Epidermal melanocyte (primary cell): ENCODE data around the gene GJC3.
"Not testable (repeated sequence)": the region's sequence is repeated elsewhere in the genome, so short reads cannot be mapped to it uniquely, and the experiment has no call there.

Source experiments
- DNase-seq: peaks from one replicate; pipeline ENCODE4 v3.0.0; 2011; ENCODE audit warnings: low spot score; ENCODE audit not compliant: insufficient read length

Gene GJC3

DNA sequence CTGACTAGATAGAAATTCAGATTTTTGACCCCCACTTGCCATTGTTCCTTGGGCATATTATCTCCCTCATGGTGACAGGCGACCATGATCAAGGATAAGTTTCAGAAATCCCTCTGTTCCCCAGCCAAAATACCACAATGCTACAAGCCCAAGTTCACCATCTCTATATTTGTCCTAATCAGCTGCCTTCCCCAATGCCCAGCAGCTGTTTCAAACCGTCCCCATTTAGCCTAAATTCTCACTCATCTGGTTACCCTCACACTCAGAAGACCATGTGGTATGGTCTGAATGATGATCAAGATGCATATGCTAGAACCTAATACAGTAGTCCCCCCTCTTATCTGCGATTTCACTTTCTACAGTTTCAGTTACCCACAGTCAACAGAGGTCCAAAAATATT is 956 bp upstream of the GJC3 start:
- no peak for DNase-seq

- DNase-seq = no peak
These were observed 272 bp upstream of the GJC3 start for GRCh38 chr7:99929730-99930053.

- no peak for DNase-seq
These were observed 1.2 kb downstream of the GJC3 start for GRCh38 chr7:99928188-99928587.

- no peak for DNase-seq
These were observed 1.9 kb downstream of the GJC3 start for GRCh38 chr7:99927536-99927935.

GRCh38 chr7:99926321-99926720 is 3.1 kb downstream of the GJC3 start:
- no peak for DNase-seq

- DNase-seq = no peak
These were observed 6.2 kb downstream of the GJC3 start for GRCh38 chr7:99923200-99923599.

- DNase-seq = no peak
These were observed 9.3 kb downstream of the GJC3 start for GRCh38 chr7:99920149-99920548.

- DNase-seq = no peak
These were observed 9.7 kb downstream of the GJC3 start for GRCh38 chr7:99919814-99920112.

DNA sequence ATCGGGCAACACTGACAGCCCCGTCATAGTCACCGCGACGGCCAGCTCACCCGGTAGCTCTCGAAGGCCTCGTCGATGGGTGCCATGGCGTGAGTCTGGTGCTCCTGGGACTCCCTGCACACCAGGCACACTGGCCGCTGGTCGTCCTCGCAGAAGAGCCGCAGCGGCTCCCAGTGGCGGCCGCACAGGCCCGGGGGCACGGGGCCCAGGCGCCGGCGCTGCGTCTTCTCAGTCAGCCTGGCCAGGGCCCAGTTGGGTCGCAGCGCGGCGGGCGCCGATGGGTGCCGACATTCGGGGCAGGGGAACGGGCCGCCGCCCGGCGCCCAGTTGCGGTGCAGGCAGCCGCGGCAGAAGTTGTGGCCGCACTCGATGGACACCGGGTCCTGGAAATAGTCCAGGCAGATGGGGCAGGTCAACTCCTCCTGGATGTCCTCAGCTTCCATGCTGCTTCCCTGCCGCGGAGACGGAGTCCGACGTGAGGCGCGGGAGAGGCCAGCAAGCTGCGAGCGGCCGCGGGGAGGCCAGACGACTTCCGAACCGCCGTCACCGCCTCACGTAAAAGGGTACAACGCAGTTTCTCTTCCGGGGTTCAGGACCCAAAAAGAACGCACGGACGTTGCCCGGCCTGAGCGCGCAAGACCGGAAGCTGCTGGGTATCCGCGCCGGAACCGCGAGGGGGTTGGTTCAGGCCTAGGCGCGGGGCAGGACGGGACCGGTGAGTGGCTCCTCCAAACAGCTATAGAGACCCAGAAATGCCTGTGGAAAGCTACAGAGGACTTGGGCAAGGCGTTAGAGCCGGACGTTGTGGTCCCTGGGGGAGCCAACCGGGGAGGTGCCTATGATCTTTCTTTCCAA is 10.2 kb downstream of the GJC3 start, which contains the start of gene TRIM4:
Gene TRIM4, minus strand, starts transcription at position 572 of the 855 bp plus-strand sequence. Its CDS starts 129 bp downstream, at position 443.
- peak; percentile 83 for DNase-seq

GRCh38 chr7:99910976-99911375 is 18.4 kb downstream of the GJC3 start:
- DNase-seq = no peak

DNA sequence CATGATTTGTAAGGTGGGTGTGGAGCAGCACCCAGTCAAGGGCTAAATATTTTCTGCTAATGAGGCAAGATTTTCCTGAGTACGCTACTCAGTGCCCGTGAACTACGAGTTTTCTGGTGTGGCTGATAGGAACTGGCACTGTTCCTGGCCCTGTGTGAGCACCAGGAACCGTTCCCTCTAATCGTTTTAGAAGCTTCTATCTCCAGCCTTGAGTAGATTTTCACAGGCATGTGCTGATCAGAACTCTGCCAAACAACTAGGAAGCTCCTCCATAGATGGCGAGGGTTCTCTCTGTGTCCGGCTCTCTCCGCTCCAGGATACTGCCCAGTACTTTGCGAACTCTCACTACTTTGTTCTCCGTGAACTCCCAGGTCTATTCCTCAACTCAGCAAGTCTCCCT is 27.8 kb downstream of the GJC3 start:
- no peak for DNase-seq

DNA sequence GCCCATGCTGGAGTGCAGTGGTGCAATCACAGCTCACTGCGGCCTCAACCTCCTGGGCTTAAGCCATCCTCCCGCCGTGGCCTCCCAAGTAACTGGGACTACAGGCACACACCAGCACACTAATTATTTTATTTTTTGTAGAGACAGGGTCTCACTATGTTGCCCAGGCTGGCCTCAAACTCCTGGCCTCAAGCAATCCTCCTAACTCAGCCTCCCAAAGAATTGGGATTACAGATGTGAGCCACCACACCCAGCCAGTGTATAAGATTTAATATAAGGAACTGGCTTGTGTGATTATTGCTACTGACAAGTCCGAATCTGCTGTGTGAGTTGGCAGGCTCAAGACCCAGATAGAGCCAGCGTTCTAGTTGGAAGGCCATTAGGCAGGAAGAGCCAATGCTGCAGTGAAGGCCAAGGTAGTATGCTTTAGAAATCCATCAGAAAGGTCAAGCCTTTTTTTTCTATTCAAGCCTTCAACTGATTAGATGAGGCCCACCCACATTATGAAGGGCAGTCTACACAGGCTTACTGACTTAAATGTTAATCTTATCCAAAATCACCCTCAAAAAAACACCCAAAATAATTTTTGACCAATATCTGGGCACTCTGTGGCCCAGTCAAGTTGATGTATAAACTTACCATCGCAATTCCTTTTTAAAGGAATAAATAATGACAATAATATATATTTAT is 29.4 kb downstream of the GJC3 start:
- DNase-seq = no peak

DNA sequence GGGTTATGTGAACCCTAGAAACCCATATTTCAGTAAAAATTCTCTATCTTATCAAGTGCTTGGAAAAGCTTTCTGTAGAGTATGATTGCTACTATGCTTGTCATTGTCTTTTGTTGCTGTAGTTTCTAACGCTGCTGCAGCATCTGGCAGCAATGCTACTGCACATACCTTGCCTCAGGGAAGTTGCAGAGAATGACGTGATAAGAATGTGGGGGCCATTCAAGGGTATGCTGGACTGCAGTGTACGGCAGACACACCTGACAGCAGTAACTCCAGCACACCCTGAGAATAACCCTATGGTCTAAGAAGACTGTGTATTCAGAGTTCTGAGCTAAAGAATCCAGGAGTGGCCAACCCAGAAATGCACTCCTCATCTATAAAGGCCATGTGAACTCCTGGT is 30.6 kb downstream of the GJC3 start:
- no peak for DNase-seq

GRCh38 chr7:99898023-99898357 is 31.4 kb downstream of the GJC3 start:
- DNase-seq = no peak

DNA sequence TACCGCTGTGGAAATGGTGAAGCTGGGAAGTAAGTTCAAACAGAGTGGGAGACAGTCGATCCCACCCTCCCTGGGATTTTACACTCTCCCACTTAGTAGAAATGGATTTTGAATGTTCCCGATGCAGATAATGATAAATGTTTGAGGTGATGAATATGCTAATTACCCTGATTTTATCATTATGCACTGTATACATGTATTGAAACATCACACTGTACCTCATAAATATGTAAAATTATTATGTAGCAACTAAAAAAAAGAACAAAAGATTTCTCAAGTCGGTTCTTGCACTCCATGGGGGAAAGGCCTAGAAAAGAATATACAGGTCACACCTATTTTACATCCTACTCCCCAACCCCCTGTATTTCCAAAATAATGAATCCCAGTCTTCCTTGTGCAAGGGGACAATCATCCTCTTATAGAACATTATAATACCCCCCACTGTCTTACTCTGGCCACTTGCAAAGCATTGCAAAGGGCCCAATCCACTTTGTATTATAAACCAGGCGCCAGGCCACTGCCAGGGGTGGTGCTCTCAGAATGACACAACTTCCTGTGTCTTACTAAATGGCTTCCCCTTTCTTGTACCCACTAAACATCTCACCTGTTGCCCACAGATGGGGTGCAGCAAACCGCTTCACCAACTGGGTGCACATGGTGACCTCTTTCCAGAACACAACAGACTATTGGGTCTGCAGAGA is 31.9 kb downstream of the GJC3 start:
- no peak for DNase-seq

- no peak for DNase-seq
These were observed 34.7 kb downstream of the GJC3 start for GRCh38 chr7:99894738-99895137.

GRCh38 chr7:99893280-99893679 is 36.1 kb downstream of the GJC3 start:
- DNase-seq = no peak

DNA sequence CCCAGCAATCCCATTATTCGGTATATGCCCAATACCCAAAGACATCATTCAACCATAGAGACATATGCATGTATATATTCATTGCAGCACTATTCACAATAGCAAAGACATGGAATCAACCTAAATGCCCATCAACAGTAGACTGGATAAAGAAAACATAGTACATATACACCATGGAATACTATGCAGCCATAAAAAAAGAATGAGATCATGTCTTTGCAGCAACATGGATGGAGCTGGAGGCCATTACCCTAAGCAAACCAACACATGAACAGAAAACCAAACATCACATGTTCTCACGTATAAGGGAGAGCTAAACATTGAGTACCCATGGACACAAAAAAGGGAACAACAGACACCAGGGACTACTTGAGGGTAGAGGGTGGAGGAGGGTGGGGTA is 39.1 kb downstream of the GJC3 start:
- not testable (repeated sequence) for DNase-seq

DNA sequence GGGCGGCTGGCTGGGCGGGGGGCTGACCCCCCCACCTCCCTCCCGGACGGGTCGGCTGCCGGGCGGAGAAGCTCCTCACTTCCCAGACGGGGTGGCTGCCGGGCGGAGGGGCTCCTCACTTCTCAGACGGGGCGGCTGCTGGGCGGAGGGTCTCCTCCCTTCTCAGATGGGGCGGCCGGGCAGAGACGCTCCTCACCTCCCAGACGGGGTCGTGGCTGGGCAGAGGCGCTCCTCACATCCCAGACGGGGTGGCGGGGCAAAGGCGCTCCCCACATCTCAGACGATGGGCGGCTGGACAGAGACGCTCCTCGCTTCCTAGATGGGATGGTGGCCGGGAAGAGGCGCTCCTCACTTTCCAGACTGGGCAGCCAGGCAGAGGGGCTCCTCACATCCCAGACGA is 41.1 kb downstream of the GJC3 start:
- not testable (repeated sequence) for DNase-seq

DNA sequence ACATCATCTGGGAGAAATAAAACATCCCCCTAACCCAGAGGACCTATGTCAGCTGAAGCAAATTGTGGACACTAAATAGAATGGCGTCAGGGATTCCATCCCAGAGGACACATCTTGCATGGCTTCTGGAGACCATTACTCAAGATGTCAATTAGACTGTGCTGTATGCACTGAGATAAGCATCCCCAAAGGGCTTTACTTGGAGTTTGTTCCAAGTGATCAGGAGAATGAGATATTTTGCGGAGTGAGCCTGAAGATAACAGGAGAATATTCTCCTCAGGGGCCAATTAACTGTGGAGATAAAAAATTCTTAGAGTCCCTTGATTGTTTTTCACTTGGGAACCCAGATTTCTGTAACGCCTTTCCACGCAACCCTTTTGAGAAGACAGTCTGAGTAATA is 48.0 kb downstream of the GJC3 start:
- DNase-seq = no peak

- DNase-seq = no peak
These were observed 52.5 kb downstream of the GJC3 start, which contains the start of gene OR2AE1 for GRCh38 chr7:99876933-99877332. OR2AE1 (minus strand) TSS chr7:99877033; CDS start chr7:99877033, 0 bp downstream.

GRCh38 chr7:99876491-99876890 is 52.9 kb downstream of the GJC3 start:
- no peak for DNase-seq
